G401 (cell line): ENCODE measurements around the gene CEP128. TPM values are rescaled to one million over a fixed set of nuclear protein-coding genes. Genes with fewer than 3 reads are reported as not detected.

Experiments used
- DNase-seq: peaks from one replicate; pipeline ENCODE4 v3.0.0-alpha.2; 2015; ENCODE audit warnings: low spot score
- in situ Hi-C: cut with HindIII; loops from 2 replicates; pipeline ENCODE4 v1.10.0; 2016; ENCODE audit warnings: low sequenced_read_pairs, mixed read lengths
- total RNA-seq: library from RNA; depleted of rRNA; stranded (reverse); fragments of >200 nt; shearing (Covaris generic); gene quantifications from 2 replicates; pipeline ENCODE4 v1.2.3, GENCODE V29; 2014

The CEP128 gene
- total RNA-seq, 1 experiment from 2014 or later: 3.3 TPM

GRCh38 chr14:80638620-80639515 lies 302.7 kb downstream of the CEP128 start:
- in situ Hi-C loops: no loop called here
- no peak for DNase-seq

GRCh38 chr14:80637756-80638619 lies 303.6 kb downstream of the CEP128 start:
- no peak for DNase-seq
- in situ Hi-C loops: no loop called here

GRCh38 chr14:80636071-80636470 lies 305.5 kb downstream of the CEP128 start:
- in situ Hi-C loops: no loop called here
- no peak for DNase-seq

GRCh38 chr14:80634106-80634758 lies 307.3 kb downstream of the CEP128 start:
- in situ Hi-C loops: no loop called here

GRCh38 chr14:80629606-80630005 lies 311.9 kb downstream of the CEP128 start:
- in situ Hi-C loops: no loop called here

More at GRCh38 chr14:80634106-80634758, 307.3 kb downstream of the CEP128 start:
- no peak for DNase-seq

GRCh38 chr14:80628547-80628946 lies 313.0 kb downstream of the CEP128 start:
- in situ Hi-C loops: no loop called here
- no peak for DNase-seq

More at GRCh38 chr14:80629606-80630005, 311.9 kb downstream of the CEP128 start:
- no peak for DNase-seq

GRCh38 chr14:80627745-80628144 lies 313.8 kb downstream of the CEP128 start:
- no peak for DNase-seq
- in situ Hi-C loops: no loop called here

- no peak for DNase-seq
- in situ Hi-C loops: no loop called here
These were observed 317.0 kb downstream of the CEP128 start for GRCh38 chr14:80624581-80624980.

- DNase-seq: no peak
- in situ Hi-C loops: no loop called here
These were observed 319.8 kb downstream of the CEP128 start for GRCh38 chr14:80621701-80622100.

GRCh38 chr14:80620434-80620833 lies 321.1 kb downstream of the CEP128 start:
- in situ Hi-C loops: no loop called here
- DNase-seq: no peak

- in situ Hi-C loops: no loop called here
- no peak for DNase-seq
These were observed 322.7 kb downstream of the CEP128 start for GRCh38 chr14:80618751-80619329.

- in situ Hi-C loops: no loop called here
- no peak for DNase-seq
These were observed 325.7 kb downstream of the CEP128 start for GRCh38 chr14:80615831-80616230.

GRCh38 chr14:80609055-80609454 lies 332.5 kb downstream of the CEP128 start:
- in situ Hi-C loops: no loop called here
- no peak for DNase-seq

GRCh38 chr14:80608563-80608962 lies 333.0 kb downstream of the CEP128 start:
- DNase-seq: no peak
- in situ Hi-C loops: no loop called here

GRCh38 chr14:80607430-80608190 lies 333.9 kb downstream of the CEP128 start:
- in situ Hi-C loops: no loop called here
- DNase-seq: no peak

GRCh38 chr14:80606347-80606772 lies 335.2 kb downstream of the CEP128 start:
- in situ Hi-C loops: no loop called here
- no peak for DNase-seq

GRCh38 chr14:80605536-80605935 lies 336.0 kb downstream of the CEP128 start:
- in situ Hi-C loops: no loop called here
- DNase-seq: peak; percentile 23

- peak; percentile 16 for DNase-seq
These were observed 338.6 kb downstream of the CEP128 start for GRCh38 chr14:80602946-80603345.

More at GRCh38 chr14:80602946-80603345, 338.6 kb downstream of the CEP128 start:
- in situ Hi-C loops: no loop called here
